HepG2 (cell line): ENCODE data around the gene MTARC1. TPM values are rescaled to one million over a fixed set of nuclear protein-coding genes. Genes with fewer than 3 reads are reported as not detected.

Experiments
- DRAP1 ChIP-seq: IDR thresholded peaks from 2 replicates; pipeline ENCODE4 v1.6.1; 2016; ENCODE audit warnings: missing genetic modification reagents, missing compliant biosample characterization
- FOSL2 ChIP-seq: sonication (generic); formaldehyde crosslinking; IDR thresholded peaks from 2 replicates; pipeline ENCODE4 v1.4.0; 2020; ENCODE audit warnings: missing genetic modification reagents
- HNF4G ChIP-seq, 2 experiments: sonication (generic) in 1 of 2; formaldehyde crosslinking in 1 of 2; IDR thresholded peaks; 2 replicates each; pipeline versions ENCODE4 v1.4.0 to v1.6.1; 2011 to 2020; ENCODE audit warnings: borderline replicate concordance in 2 of 2, low read depth in 2 of 2, mild to moderate bottlenecking in 2 of 2, low read length in 1 of 2, missing genetic modification reagents in 1 of 2, moderate library complexity in 1 of 2
- MAX ChIP-seq: IDR thresholded peaks from 2 replicates; pipeline ENCODE4 v1.6.1; 2012; ENCODE audit warnings: inconsistent platforms
- MLLT10 ChIP-seq: sonication (generic); formaldehyde crosslinking; IDR thresholded peaks from 2 replicates; pipeline ENCODE4 v1.4.0; 2020; ENCODE audit warnings: missing genetic modification reagents
- MNT ChIP-seq: fragments of 450-650 bp; IDR thresholded peaks from 2 replicates; pipeline ENCODE4 v1.6.1; 2016
- NFIB ChIP-seq: sonication (generic); formaldehyde crosslinking; IDR thresholded peaks from 2 replicates; pipeline ENCODE4 v1.9.0; 2021; ENCODE audit warnings: missing genetic modification reagents, mild to moderate bottlenecking, borderline replicate concordance
- NFKBIZ ChIP-seq: IDR thresholded peaks from 2 replicates; pipeline ENCODE4 v1.6.1; 2018; ENCODE audit warnings: missing genetic modification reagents, missing compliant biosample characterization
- NR2C2 ChIP-seq: sonication (generic); formaldehyde crosslinking; IDR thresholded peaks from 2 replicates; pipeline ENCODE4 v1.4.0; 2020; ENCODE audit warnings: missing genetic modification reagents, mild to moderate bottlenecking, moderate library complexity, borderline replicate concordance
- RFX5 ChIP-seq: IDR thresholded peaks from 2 replicates; pipeline ENCODE4 v1.6.1; 2011; ENCODE audit warnings: low read depth, low read length, improper control_type of control experiment
- TBL1XR1 ChIP-seq: fragments of 150-350 bp; IDR thresholded peaks from 2 replicates; pipeline ENCODE4 v1.6.1; 2014; ENCODE audit warnings: borderline replicate concordance, low read length; ENCODE audit not compliant: partially characterized antibody
- THAP9 ChIP-seq: sonication (generic); formaldehyde crosslinking; IDR thresholded peaks from 2 replicates; pipeline ENCODE4; 2020; ENCODE audit warnings: missing genetic modification reagents, mild to moderate bottlenecking, borderline replicate concordance
- TRAFD1 ChIP-seq: sonication (generic); formaldehyde crosslinking; IDR thresholded peaks from 2 replicates; pipeline ENCODE4 v1.5.1; 2020; ENCODE audit warnings: missing genetic modification reagents, mild to moderate bottlenecking, borderline replicate concordance
- ZBTB26 ChIP-seq: IDR thresholded peaks from 2 replicates; pipeline ENCODE4 v1.6.1; 2016; ENCODE audit warnings: missing compliant biosample characterization, missing genetic modification reagents, borderline replicate concordance
- ZBTB44 ChIP-seq: sonication (generic); formaldehyde crosslinking; IDR thresholded peaks from 2 replicates; pipeline ENCODE4 v1.4.0; 2020; ENCODE audit warnings: missing genetic modification reagents
- ZFP1 ChIP-seq: IDR thresholded peaks from 2 replicates; pipeline ENCODE4 v1.6.1; 2016
- ZFYVE20 ChIP-seq: sonication (generic); formaldehyde crosslinking; IDR thresholded peaks from 2 replicates; pipeline ENCODE4 v1.8.0; 2023; ENCODE audit warnings: low read depth, mild to moderate bottlenecking, moderate library complexity, missing genetic modification reagents, borderline replicate concordance
- ZNF207 ChIP-seq: fragments of 450-650 bp; IDR thresholded peaks from 2 replicates; pipeline ENCODE4 v1.6.1; 2016; ENCODE audit warnings: antibody characterized with exemption, borderline replicate concordance
- polyA plus RNA-seq, 8 experiments: library from polyadenylated mRNA; depleted of rRNA in 3 of 8; stranded (reverse) in 7 of 8; unstranded in 1 of 8; fragments of >200 nt; fragmentation: Illumina TruSeq in 4 of 8; extraction: Trizol in 4 of 8; gene quantifications; 2 replicates each; pipeline versions ENCODE4 v1.2.1 to v1.2.3, GENCODE V29; 2011 to 2016; ENCODE audit warnings: low read depth in 4 of 8, missing spikeins in 1 of 8, mixed read lengths in 1 of 8; ENCODE audit not compliant: insufficient read depth in 1 of 8
- total RNA-seq, 5 experiments: library from RNA; depleted of rRNA; stranded (reverse); fragments of >200 nt; fragmentation: Illumina TruSeq; extraction: Trizol; gene quantifications; 2 replicates each; pipeline ENCODE4 v1.2.3, GENCODE V29; 2016; ENCODE audit warnings: low read depth in 1 of 5

The MTARC1 gene
- total and polyA plus RNA-seq, 2 of the 13 experiments (the other 11 are each of a cell fraction or from before 2014, with no cell fraction given), result 19.4 to 106 TPM

GRCh38 chr1:220786337-220787068 lies at the start of gene MTARC1 (continued):
- no peak for TF ChIP-seq MNT
- no peak for TF ChIP-seq MLLT10 (CRISPR knock-in tag)
- peak; percentile 61 for TF ChIP-seq THAP9 (CRISPR knock-in tag)
- TF ChIP-seq ZNF207, result no peak
- TF ChIP-seq DRAP1 (CRISPR knock-in tag), result peak; percentile 69
- no peak for TF ChIP-seq ZFYVE20 (CRISPR knock-in tag)
- peak; percentile 32; the same call in 1 of the 2 replicates for TF ChIP-seq MAX
- no peak for TF ChIP-seq TBL1XR1
- TF ChIP-seq ZFP1 (CRISPR knock-in tag), result no peak
- 0 out of 2 replicates have a peak, but pooled peaks have one; percentile 46 for TF ChIP-seq ZBTB26 (CRISPR knock-in tag)
- no peak for TF ChIP-seq NFIB (CRISPR knock-in tag)
- TF ChIP-seq NFKBIZ (CRISPR knock-in tag), result no peak
- TF ChIP-seq TRAFD1 (CRISPR knock-in tag), result no peak
- no peak; the same call in 1 of the 2 replicates for TF ChIP-seq RFX5
- peak; percentile 83; the same call in 1 of the 2 replicates for TF ChIP-seq HNF4G (IDR thresholded peaks at IDR 0.05; ENCODE audit: borderline replicate concordance, low read depth, low read length)
- peak; percentile 56 for TF ChIP-seq HNF4G (CRISPR knock-in tag; IDR thresholded peaks at IDR 0.05; ENCODE audit: borderline replicate concordance, low read depth)
- peak; percentile 16; the same call in 1 of the 2 replicates for TF ChIP-seq FOSL2 (CRISPR knock-in tag)
- peak; percentile 76 for TF ChIP-seq NR2C2 (CRISPR knock-in tag)
- TF ChIP-seq ZBTB44, result no peak
